Central memory CD4-positive, alpha-beta T cell (primary cell): ENCODE data around the gene TEKT3.

Experiments used
- DNase-seq: peaks from one replicate; pipeline ENCODE4 v3.0.0; 2022

Gene TEKT3

DNA sequence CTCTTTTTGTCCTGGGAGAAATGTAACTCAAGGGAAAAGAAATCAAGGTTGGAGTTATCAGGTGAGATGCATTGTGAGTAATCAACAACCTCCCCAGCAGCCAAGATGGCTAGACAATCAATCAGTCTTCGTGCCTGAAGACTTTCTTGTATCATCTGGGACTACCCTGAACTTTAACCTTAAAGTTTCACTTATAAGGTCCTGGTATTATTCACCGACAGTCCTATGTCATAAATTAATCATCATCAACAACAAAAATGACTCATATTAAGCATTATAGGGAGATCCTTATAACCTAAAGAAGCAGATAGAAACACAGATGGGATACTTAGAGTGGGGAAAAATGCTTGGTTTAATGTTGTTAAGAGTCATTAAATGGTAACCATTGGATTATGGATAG, 7.7 kb upstream of the TEKT3 start:
- no peak for DNase-seq

- DNase-seq = no peak
These were observed 6.6 kb upstream of the TEKT3 start for GRCh38 chr17:15348021-15348420.

GRCh38 chr17:15346066-15346595, 4.7 kb upstream of the TEKT3 start:
- DNase-seq = no peak

GRCh38 chr17:15343749-15344148, 2.4 kb upstream of the TEKT3 start:
- no peak for DNase-seq

- no peak for DNase-seq
These were observed 1.1 kb upstream of the TEKT3 start for GRCh38 chr17:15342460-15342859.

- no peak for DNase-seq
These were observed 569 bp upstream of the TEKT3 start for GRCh38 chr17:15341966-15342365.

- DNase-seq = no peak
These were observed 431 bp downstream of the TEKT3 start for GRCh38 chr17:15340966-15341365.

- DNase-seq = no peak
These were observed 6.0 kb downstream of the TEKT3 start for GRCh38 chr17:15335446-15335845.

DNA sequence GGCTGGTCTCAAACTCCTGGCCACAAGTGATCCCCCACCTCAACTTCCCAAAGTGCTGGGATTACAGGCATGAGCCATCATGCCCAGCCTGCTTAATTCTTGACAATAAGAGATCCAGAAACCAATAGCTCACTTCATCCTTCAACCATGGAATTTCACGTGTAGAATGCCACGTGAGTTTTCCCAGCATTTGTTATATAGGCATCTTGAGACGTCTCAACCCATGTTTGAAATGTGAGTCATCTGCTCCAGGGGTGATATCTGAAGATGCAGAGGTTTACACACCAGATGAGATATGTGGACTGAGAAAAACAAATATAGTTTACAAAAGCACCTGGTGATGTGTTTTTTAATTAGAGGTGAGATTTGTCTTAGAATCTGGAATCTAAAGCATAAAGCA, 7.1 kb downstream of the TEKT3 start:
- DNase-seq = no peak

- no peak for DNase-seq
These were observed 9.1 kb downstream of the TEKT3 start for GRCh38 chr17:15332338-15332737.

DNA sequence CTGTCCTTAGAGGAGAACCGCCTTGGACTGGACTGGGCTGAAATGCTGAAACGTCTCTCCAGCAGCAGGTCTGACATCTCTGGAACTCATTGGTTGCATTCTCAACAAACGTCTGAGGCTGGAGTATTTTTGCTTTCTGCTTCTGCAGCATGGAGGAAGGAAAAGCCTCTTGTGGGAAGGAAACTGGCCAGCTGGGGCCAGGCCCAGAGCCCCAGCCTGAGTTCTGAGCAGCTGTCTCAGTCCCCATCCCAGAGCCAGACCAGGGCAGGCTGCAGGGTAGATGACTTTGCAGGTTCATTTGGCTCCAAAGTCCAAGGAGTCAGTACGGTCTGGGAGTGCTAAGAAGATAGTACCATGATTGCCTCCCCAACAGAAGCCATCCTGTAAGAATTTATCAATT, 18.3 kb downstream of the TEKT3 start:
- no peak for DNase-seq

- DNase-seq = no peak
These were observed 19.7 kb downstream of the TEKT3 start for GRCh38 chr17:15321556-15322251.

DNA sequence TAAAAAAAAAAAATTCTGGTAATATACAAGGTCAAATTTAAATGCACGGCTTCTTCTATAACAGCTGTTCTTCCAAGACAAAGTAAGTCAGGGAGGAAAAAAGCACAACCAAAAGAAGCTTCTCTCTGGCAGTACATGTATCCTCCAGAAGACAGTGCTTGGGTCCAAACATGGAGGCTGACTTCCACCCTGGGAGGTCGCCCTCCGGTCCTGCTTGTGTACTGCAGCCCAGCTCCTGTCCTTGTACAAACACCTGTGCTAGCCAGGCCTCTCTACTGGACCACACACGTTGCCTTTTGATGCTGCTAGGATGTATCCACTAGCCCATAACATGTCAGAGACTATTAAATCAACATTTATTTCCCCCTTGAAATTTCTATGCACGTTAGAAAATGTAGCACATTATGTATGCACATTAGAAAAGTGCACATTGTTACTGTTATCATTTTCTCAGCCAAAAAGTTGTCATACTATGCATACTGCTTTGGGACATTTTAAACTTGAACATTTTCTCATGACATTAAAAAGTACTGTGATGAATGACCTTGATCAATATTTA, 21.9 kb downstream of the TEKT3 start:
- DNase-seq = no peak

GRCh38 chr17:15311996-15312395, 29.4 kb downstream of the TEKT3 start:
- no peak for DNase-seq

DNA sequence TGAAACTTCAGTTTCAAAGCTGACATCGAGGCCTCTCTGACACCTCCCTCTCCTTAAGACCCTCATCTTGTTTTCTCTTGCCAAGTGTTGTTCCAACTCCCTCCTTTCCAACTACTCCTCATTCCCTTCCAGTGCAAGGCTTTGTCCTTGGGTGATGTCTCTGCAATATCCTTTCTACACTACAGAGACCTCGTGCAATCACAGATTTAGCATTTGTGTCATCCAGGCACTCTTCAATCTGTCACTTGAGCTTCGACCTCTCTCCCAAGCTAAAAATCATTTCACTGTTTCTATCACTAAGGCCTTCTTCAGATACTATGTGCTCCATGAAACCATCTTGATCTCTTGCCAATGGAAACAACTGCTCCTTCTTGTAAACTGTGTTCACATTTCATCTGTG, 31.6 kb downstream of the TEKT3 start:
- no peak for DNase-seq

DNA sequence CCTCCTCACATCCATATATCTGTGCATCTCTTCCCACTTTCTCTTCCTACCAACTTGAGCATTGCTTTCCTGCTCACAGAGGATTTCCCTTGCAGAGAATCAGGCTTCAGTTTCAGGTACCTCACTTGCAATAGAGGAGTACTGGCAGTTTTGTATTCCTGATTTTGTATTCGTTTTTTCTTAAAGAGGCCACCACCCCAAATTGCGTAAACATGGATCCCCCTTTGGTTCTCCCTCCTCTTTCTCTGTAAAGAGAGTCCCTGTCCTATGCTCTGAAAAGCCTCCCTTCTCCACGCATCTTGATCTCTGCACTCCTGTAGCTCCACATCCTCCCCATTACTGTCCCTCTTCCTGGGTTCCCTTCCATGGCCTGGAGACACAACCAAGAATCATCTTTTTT, 32.2 kb downstream of the TEKT3 start:
- no peak for DNase-seq

GRCh38 chr17:15308758-15309157, 32.6 kb downstream of the TEKT3 start:
- DNase-seq = no peak

DNA sequence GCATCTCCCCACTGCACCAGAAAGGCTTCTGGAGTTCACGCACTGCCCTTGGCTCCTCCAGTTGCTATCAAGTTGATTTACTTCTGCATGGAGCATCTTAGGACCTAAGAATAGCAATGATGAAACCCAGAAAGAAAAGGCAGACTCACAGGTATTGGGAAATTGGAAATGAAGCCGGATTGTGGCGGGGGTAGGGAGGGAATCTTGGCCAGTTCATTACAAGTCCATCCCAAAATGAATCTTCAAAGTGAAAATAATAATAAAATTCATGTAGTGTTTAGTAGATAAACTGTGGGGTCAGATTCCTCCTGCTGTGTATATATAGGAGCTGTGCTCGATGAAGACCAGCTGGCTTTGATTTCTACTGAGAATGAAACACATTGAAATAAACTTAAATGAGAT, 33.7 kb downstream of the TEKT3 start:
- no peak for DNase-seq

DNA sequence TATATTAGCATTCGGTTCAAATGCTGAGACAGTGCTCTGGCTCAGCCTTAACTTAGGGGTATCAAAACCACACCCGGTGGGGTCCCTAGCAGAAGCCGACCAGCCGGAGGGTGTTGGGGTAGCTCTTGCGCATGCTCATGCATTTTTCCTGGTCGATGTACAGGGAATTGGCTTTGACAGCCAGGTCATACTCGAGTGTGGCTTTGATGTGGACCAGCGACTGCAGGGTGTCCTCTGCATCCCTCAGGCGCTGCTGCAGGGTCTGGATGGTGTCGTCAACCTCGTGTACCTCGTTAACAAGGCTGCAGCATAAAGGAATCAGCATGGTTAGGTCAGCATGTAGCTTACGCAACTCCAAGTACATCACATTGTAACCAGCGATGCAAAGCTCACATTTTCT, 37.5 kb downstream of the TEKT3 start:
- DNase-seq = no peak

DNA sequence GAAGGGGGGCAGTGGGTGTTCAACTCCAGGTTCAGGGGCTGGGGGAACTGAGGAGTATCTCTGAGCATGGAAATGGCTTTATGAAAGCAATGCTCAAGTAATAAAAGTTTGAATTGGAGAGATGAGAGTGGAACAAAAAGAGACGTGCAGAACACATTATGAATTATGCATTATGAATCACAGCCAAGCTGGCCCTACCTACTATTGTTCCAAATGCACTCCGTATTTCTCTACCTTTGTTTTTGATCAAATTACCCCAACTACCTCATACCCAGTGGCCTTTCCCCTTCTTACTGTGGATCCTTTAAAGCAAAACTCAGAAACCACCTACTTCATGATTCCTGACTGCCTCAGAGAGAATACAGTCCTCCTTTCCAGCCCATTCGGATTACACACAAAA, 38.1 kb downstream of the TEKT3 start:
- no peak for DNase-seq

GRCh38 chr17:15301845-15302244, 39.6 kb downstream of the TEKT3 start:
- DNase-seq = no peak

GRCh38 chr17:15298176-15298575, 43.2 kb downstream of the TEKT3 start:
- DNase-seq = no peak

GRCh38 chr17:15293558-15293957, 47.8 kb downstream of the TEKT3 start:
- DNase-seq = no peak

DNA sequence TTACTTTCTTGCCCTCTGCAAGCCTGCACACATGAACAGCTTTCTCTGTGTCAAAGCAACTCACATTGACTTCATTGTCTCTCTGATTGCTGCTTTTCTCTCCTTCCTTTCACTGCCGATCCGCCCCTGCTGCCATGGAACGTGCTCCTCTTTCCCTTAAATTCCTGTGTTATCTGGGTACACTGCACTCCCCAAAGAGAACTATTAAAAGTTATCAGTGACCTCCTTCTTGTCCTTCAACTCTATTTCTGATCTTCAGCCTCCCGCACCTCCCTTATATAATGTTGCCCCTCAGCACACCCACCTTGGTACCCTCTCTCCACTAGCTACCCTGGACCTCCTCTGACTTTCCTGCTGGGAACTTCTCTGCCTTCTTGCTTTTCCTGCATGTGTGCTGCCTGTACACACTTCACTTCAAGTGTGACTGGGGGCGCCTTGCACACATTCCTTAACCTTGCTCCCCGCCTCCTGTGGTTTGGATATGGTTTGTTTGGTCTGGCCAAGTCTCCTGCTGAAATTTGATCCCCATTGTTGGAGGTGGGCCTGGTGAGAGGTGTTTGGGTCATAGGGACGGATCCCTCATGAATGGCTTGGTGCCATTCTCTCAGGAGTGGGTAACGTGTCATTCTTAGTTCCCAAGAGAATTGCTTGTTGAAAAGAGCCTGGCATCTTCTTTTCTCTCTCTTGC, 49.6 kb downstream of the TEKT3 start:
- no peak for DNase-seq
